ENCODE data around the gene TMEM131. TPM values are rescaled to one million over a fixed set of nuclear protein-coding genes. Genes with fewer than 3 reads are reported as not detected.

The TMEM131 gene
- total RNA-seq, 6 donors from 2014 or later = 30.5 to 67.5 (median 39.7) TPM

DNA sequence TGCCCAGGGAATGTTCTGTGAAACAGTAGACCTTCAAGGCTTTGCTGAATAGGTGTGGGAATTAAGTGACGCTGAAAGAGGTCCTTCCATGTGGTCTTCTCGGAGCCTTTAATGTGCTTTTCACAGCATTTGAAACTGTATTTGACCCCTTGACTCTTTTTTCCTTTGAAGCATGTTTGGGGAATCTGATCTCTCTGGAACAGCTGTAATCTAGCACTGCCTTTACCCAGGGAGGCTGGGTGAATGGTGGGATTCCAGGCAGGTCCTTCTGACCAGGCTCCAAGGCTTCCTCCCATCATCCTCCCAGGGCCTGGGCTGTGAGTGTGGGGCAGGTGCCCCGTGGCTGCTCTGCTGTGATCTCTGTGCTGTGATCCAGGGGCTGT, 278.1 kb downstream of the TMEM131 start:
- Histone ChIP-seq H3K4me1 (no peaks in the 10 kb centered on the region), H3K4me3 (no peak overlapping the region), H3K36me3 (no peaks in the 10 kb centered on the region), H3K9me3 (no peaks in the 10 kb centered on the region), H3K27ac (peak overlapping the region in 2 of 4 donors; percentile 42 to 46), H3K27me3 (no peaks in the 10 kb centered on the region)
- no peak for ATAC-seq (ENCODE audit: low FRiP score in 2 of 2)
- 45 to 64% methylated on average over 3 of the region's 3 CpGs for WGBS, 2 donors
- no peak for TF ChIP-seq POLR2A (IDR thresholded peaks at IDR 0.05)
- DNase-seq = no peak

- H3K9me3 ChIP-seq = no peaks in the 10 kb centered on the region
- no peaks in the 10 kb centered on the region for H3K27me3 ChIP-seq
- WGBS, 2 donors = 87 to 88% methylated on average over 10 to 21 of the region's 21 CpGs
- DNase-seq = peak; percentile 16 to 46
- ATAC-seq (ENCODE audit: low FRiP score in 2 of 2) = no peak
- no peak overlapping the region for H3K4me3 ChIP-seq
- H3K27ac ChIP-seq = peak overlapping the region in 1 of 4 donors; percentile 40
- H3K4me1 ChIP-seq = no peaks in the 10 kb centered on the region
- no peaks in the 10 kb centered on the region for H3K36me3 ChIP-seq
- TF ChIP-seq POLR2A (IDR thresholded peaks at IDR 0.05) (no peak), POLR2AphosphoS5 (IDR thresholded peaks at IDR 0.05) (no peak), CTCF (IDR thresholded peaks at IDR 0.05) (no peak), EP300 (IDR thresholded peaks at IDR 0.05) (no peak)
These were observed 278.8 kb downstream of the TMEM131 start for GRCh38 chr2:97716695-97717612.

DNA sequence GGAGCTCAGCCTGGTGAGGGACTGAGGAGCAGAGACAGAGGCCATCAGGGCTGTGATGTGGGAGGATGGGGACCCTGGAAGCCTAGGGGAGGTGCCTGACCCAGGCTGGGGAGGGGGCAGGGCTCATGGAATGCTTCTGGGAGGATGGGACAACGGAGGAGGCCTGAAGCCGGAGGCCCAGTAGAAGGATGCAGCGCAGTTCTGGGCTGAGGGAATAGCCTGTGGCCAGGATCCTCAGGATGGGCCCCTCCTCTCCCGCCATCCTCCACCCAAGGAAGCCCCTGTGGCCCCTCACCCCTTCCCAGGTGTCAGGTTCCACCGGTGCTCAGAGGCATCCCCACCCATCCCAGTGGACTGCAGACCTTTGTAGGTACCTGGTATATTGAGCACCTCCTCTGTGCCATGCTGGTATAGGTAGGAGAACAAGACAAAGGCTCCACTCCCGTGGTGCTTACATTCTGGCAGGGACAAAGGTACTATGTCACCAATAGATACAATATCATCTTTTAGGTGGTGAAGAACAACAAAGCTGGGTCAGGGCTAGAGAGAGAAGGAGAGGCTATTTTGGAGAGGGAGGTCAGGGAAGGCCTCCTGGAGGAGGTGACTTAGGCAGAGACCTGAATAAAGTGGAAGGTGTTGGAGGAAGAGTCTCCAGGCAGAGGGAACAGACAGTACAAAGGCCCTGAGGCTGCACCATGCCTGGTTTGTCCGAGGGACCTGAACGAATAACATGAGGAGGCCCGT, 279.6 kb downstream of the TMEM131 start:
- TF ChIP-seq EP300 (IDR thresholded peaks at IDR 0.05) (no peak), POLR2A (IDR thresholded peaks at IDR 0.05) (no peak), POLR2AphosphoS5 (IDR thresholded peaks at IDR 0.05) (no peak), CTCF (IDR thresholded peaks at IDR 0.05) (no peak)
- 78 to 86% methylated on average over 8 to 9 of the region's 9 CpGs for WGBS, 2 donors
- no peaks in the 10 kb centered on the region for H3K27me3 ChIP-seq
- DNase-seq (peak; percentile 9 to 25), ATAC-seq (ENCODE audit: low FRiP score in 2 of 2) (no peak)
- peak overlapping the region in 1 of 4 donors; percentile 40 for H3K27ac ChIP-seq
- H3K4me1 ChIP-seq = no peaks in the 10 kb centered on the region
- H3K36me3 ChIP-seq = no peaks in the 10 kb centered on the region
- no peaks in the 10 kb centered on the region for H3K9me3 ChIP-seq
- H3K4me3 ChIP-seq = no peak overlapping the region

- 90 to 92% methylated on average over 12 to 13 of the region's 13 CpGs for WGBS, 2 donors
- no peak for TF ChIP-seq POLR2A (IDR thresholded peaks at IDR 0.05)
- no peak for TF ChIP-seq EP300 (IDR thresholded peaks at IDR 0.05)
- no peak for TF ChIP-seq POLR2AphosphoS5 (IDR thresholded peaks at IDR 0.05)
- no peak for TF ChIP-seq CTCF (IDR thresholded peaks at IDR 0.05)
- no peaks in the 10 kb centered on the region for H3K4me1 ChIP-seq
- DNase-seq (peak in 1 of 2 donors; percentile 16), ATAC-seq (ENCODE audit: low FRiP score in 2 of 2) (no peak)
- no peaks in the 10 kb centered on the region for H3K27me3 ChIP-seq
- no peaks in the 10 kb centered on the region for H3K36me3 ChIP-seq
- H3K9me3 ChIP-seq = no peaks in the 10 kb centered on the region
- peak overlapping the region in 2 of 4 donors; percentile 32 to 62 for H3K27ac ChIP-seq
- peak overlapping the region in 2 of 4 donors; percentile 32 to 37 for H3K4me3 ChIP-seq
These were observed 280.6 kb downstream of the TMEM131 start for GRCh38 chr2:97714950-97715652.

All from upper lobe of left lung (tissue), 6 donors.